RWPE2 (cell line): ENCODE results near the gene NCOA3.
"Not testable (repeated sequence)": the region's sequence is repeated elsewhere in the genome, so short reads cannot be mapped to it uniquely, and the experiment has no call there.

Source experiments
- ATAC-seq: fragments of 200-7000 bp; cut with Tn5 transposase; 3 replicates; pipeline ENCODE4 v1.9.1; 2021; ENCODE audit warnings: low read depth
- DNase-seq: peaks from one replicate; pipeline ENCODE4 v3.0.0-alpha.2; 2020; ENCODE audit warnings: low spot score
- H3K27ac ChIP-seq: fragments of 450-650 bp; 2 replicates; pipeline ENCODE4 v1.5.1; 2017; ENCODE audit warnings: mild to moderate bottlenecking; ENCODE audit not compliant: poor library complexity, severe bottlenecking
- H3K27me3 ChIP-seq: fragments of 250-450 bp; sonication (Bioruptor Pico); 2 replicates; pipeline ENCODE4 v1.5.1; 2021; ENCODE audit warnings: mild to moderate bottlenecking, moderate library complexity; ENCODE audit not compliant: insufficient read depth, poor library complexity, severe bottlenecking
- H3K36me3 ChIP-seq: fragments of 250-450 bp; sonication (Bioruptor Pico); 2 replicates; pipeline ENCODE4 v1.5.1; 2020; ENCODE audit warnings: low read depth, mild to moderate bottlenecking, moderate library complexity
- H3K4me1 ChIP-seq: fragments of 250-450 bp; sonication (Bioruptor Pico); 2 replicates; pipeline ENCODE4 v1.5.1; 2021; ENCODE audit warnings: mild to moderate bottlenecking, moderate library complexity; ENCODE audit not compliant: insufficient read depth, poor library complexity, severe bottlenecking
- H3K4me3 ChIP-seq: fragments of 250-450 bp; sonication (Bioruptor Pico); 2 replicates; pipeline ENCODE4 v1.5.1; 2021; ENCODE audit warnings: mild to moderate bottlenecking, moderate library complexity; ENCODE audit not compliant: severe bottlenecking
- H3K9me3 ChIP-seq: fragments of 250-450 bp; sonication (Bioruptor Pico); 2 replicates; pipeline ENCODE4 v1.5.1; 2021; ENCODE audit warnings: mild to moderate bottlenecking, moderate library complexity; ENCODE audit not compliant: severe bottlenecking
- TF ChIP-seq, protein P1 (sequence below): fragments of 450-650 bp; IDR thresholded peaks from one replicate; pipeline ENCODE4 v1.5.1; 2017; ENCODE audit warnings: mild to moderate bottlenecking, moderate library complexity; ENCODE audit not compliant: poor library complexity, severe bottlenecking

The NCOA3 gene

GRCh38 chr20:47506335-47506734, 4.6 kb downstream of the NCOA3 start:
- H3K36me3 ChIP-seq, result peaks cover 24% of the 10 kb centered on the region
- no peaks in the 10 kb centered on the region for H3K27me3 ChIP-seq
- no peak overlapping the region for H3K27ac ChIP-seq
- TF ChIP-seq, protein P1, sequence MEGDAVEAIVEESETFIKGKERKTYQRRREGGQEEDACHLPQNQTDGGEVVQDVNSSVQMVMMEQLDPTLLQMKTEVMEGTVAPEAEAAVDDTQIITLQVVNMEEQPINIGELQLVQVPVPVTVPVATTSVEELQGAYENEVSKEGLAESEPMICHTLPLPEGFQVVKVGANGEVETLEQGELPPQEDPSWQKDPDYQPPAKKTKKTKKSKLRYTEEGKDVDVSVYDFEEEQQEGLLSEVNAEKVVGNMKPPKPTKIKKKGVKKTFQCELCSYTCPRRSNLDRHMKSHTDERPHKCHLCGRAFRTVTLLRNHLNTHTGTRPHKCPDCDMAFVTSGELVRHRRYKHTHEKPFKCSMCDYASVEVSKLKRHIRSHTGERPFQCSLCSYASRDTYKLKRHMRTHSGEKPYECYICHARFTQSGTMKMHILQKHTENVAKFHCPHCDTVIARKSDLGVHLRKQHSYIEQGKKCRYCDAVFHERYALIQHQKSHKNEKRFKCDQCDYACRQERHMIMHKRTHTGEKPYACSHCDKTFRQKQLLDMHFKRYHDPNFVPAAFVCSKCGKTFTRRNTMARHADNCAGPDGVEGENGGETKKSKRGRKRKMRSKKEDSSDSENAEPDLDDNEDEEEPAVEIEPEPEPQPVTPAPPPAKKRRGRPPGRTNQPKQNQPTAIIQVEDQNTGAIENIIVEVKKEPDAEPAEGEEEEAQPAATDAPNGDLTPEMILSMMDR, result no peak
- H3K9me3 ChIP-seq, result no peaks in the 10 kb centered on the region
- H3K4me1 ChIP-seq, result peaks cover 27% of the 10 kb centered on the region
- DNase-seq, result no peak
- no peak for ATAC-seq
- no peak overlapping the region for H3K4me3 ChIP-seq

DNA sequence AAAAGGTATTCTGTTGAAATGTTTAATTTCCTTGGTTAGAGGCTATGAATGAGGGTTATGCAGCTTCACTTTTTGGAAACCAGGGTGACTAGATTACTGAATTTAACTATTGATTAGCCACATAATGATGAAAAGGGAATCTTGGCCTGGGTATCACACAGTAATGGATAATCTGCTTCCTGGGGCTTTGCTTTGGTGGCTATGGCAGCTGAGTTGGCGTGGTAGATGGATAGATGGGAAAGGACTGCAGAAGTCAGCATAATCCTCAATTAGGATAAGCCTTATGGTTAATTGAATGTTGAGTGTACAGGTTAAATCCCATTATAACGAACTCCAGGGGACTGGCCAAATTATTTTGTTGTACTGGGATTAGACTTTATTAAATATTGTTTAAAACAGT, 5.2 kb downstream of the NCOA3 start:
- Histone ChIP-seq H3K27me3 (no peaks in the 10 kb centered on the region), H3K4me3 (no peak overlapping the region), H3K36me3 (peaks cover 24% of the 10 kb centered on the region), H3K9me3 (no peaks in the 10 kb centered on the region), H3K27ac (no peak overlapping the region), H3K4me1 (peaks cover 27% of the 10 kb centered on the region)
- ATAC-seq, result no peak
- DNase-seq, result no peak
- TF ChIP-seq, protein P1, result no peak

- H3K9me3 ChIP-seq, DNase-seq, ATAC-seq, H3K4me3 ChIP-seq, H3K27ac ChIP-seq, H3K27me3 ChIP-seq: not testable (repeated sequence)
- H3K36me3 ChIP-seq, result peaks cover 24% of the 10 kb centered on the region
- peaks cover 27% of the 10 kb centered on the region for H3K4me1 ChIP-seq
These were observed 5.7 kb downstream of the NCOA3 start for GRCh38 chr20:47507275-47507981.

GRCh38 chr20:47508278-47508677, 6.6 kb downstream of the NCOA3 start:
- H3K4me1 ChIP-seq, result peaks cover 26% of the 10 kb centered on the region
- H3K36me3 ChIP-seq, result peaks cover 21% of the 10 kb centered on the region
- TF ChIP-seq, protein P1, result no peak
- no peak overlapping the region for H3K27ac ChIP-seq
- ATAC-seq, result no peak
- no peaks in the 10 kb centered on the region for H3K27me3 ChIP-seq
- no peak overlapping the region for H3K4me3 ChIP-seq
- no peaks in the 10 kb centered on the region for H3K9me3 ChIP-seq
- no peak for DNase-seq

- H3K4me1 ChIP-seq, result peaks cover 18% of the 10 kb centered on the region
- no peaks in the 10 kb centered on the region for H3K9me3 ChIP-seq
- no peaks in the 10 kb centered on the region for H3K27me3 ChIP-seq
- peaks cover 12% of the 10 kb centered on the region; the same call in 1 of the 2 replicates for H3K36me3 ChIP-seq
- DNase-seq (no peak), ATAC-seq (no peak)
- no peak overlapping the region for H3K4me3 ChIP-seq
- TF ChIP-seq, protein P1, result no peak
- H3K27ac ChIP-seq, result no peak overlapping the region
These were observed 7.5 kb downstream of the NCOA3 start for GRCh38 chr20:47509104-47509661.
